GM12878 (cell line): ENCODE data around the gene CTAGE6. TPM values are rescaled to one million over a fixed set of nuclear protein-coding genes. Genes with fewer than 3 reads are reported as not detected.

Experiments used
- ATAC-seq: fragments of 200-7000 bp; cut with Tn5 transposase; 3 replicates; pipeline ENCODE4 v1.9.1; 2020; ENCODE audit warnings: mild to moderate bottlenecking, moderate library complexity
- BruUV-seq: library from RNA; stranded (reverse); fragments of 400-500 nt; replicated peaks from 2 replicates; lab custom pipeline; 2021; lab: Mats Ljungman, UMichigan
- CTCF ChIA-PET: fragments of 300-600 bp; sonication (Branson Sonifier 250); formaldehyde crosslinking; extraction: SDS; loops from one replicate; lab custom pipeline; 2021; ENCODE audit warnings: inconsistent platforms; lab: Yijun Ruan, JAX
- POLR2A ChIA-PET: fragments of 350-600 bp; formaldehyde crosslinking; extraction: SDS; loops from one replicate; lab custom pipeline; 2021; ENCODE audit warnings: inconsistent platforms; lab: Charles Lee
- RAD21 ChIA-PET: fragments of 300-600 bp; sonication (Branson Sonifier 250); formaldehyde crosslinking; loops from one replicate; lab custom pipeline; 2023; ENCODE audit warnings: antibody characterized with exemption; ENCODE audit not compliant: unreplicated experiment; lab: Charles Lee
- SMC1A ChIA-PET: fragments of 300-600 bp; sonication (Branson Sonifier 250); formaldehyde crosslinking; loops from one replicate; lab custom pipeline; 2023; ENCODE audit not compliant: unreplicated experiment, uncharacterized antibody; lab: Charles Lee
- DNase-seq: peaks from one replicate; pipeline ENCODE4 v3.0.0-alpha.2; 2011; ENCODE audit warnings: low read depth, low spot score
- FAIRE-seq: peaks from 3 replicates; lab custom pipeline; 2011; peaks lifted over from hg19 to GRCh38; lab: Jason Lieb, UNC
- H2AFZ ChIP-seq: 2 replicates; pipeline ENCODE4 v1.6.0; 2011; ENCODE audit warnings: low read depth, low read length, control low read depth; ENCODE audit not compliant: control insufficient read depth
- H3K27ac ChIP-seq: 2 replicates; pipeline ENCODE4 v1.5.1; 2011; ENCODE audit warnings: control low read depth; ENCODE audit not compliant: control insufficient read depth, insufficient read depth
- H3K27me3 ChIP-seq, 2 experiments: replicated peaks in 1 of 2; 2 replicates each; pipeline versions ENCODE4 v1.6.0 to v1.6.1; 2011; ENCODE audit warnings: low read length in 1 of 2; ENCODE audit not compliant: control insufficient read depth in 2 of 2, insufficient read depth in 2 of 2
- H3K36me3 ChIP-seq, 2 experiments: 2 replicates each; pipeline ENCODE4 v1.5.1; 2011; ENCODE audit warnings: low read length in 1 of 2; ENCODE audit not compliant: control insufficient read depth in 2 of 2, insufficient read depth in 2 of 2
- H3K4me1 ChIP-seq: 2 replicates; pipeline ENCODE4 v1.6.1; 2011; ENCODE audit warnings: mild to moderate bottlenecking, low read length, moderate library complexity, mixed read lengths; ENCODE audit not compliant: control insufficient read depth, insufficient read depth
- H3K4me2 ChIP-seq: 2 replicates; pipeline ENCODE4 v1.6.0; 2011; ENCODE audit warnings: control low read depth; ENCODE audit not compliant: control insufficient read depth, insufficient read depth
- H3K4me3 ChIP-seq: fragments of 200-600 bp; sonication (generic); 2 replicates; pipeline ENCODE4 v1.5.1; 2016
- H3K79me2 ChIP-seq: 2 replicates; pipeline ENCODE4 v1.6.0; 2011; ENCODE audit warnings: low read length; ENCODE audit not compliant: control insufficient read depth, insufficient read depth
- H3K9ac ChIP-seq: 2 replicates; pipeline ENCODE4 v1.8.0; 2011; ENCODE audit warnings: low read length, control low read depth, mixed read lengths; ENCODE audit not compliant: control insufficient read depth, insufficient read depth
- H3K9me3 ChIP-seq: replicated peaks from 3 replicates; pipeline ENCODE4 v1.5.1; 2011; ENCODE audit warnings: mild to moderate bottlenecking, low read length; ENCODE audit not compliant: control insufficient read depth, insufficient read depth
- H4K20me1 ChIP-seq: 2 replicates; pipeline ENCODE4 v1.6.0; 2011; ENCODE audit not compliant: control insufficient read depth, insufficient read depth
- BACH1 ChIP-seq: fragments of 450-650 bp; IDR thresholded peaks from 2 replicates; pipeline ENCODE4 v1.6.1; 2017; ENCODE audit warnings: mild to moderate bottlenecking, borderline replicate concordance
- BMI1 ChIP-seq: fragments of 450-650 bp; IDR thresholded peaks from 2 replicates; pipeline ENCODE4 v1.6.1; 2016; ENCODE audit warnings: mild to moderate bottlenecking, moderate library complexity, borderline replicate concordance
- CEBPB ChIP-seq, 2 experiments: fragments of 150-350 bp in 1 of 2; IDR thresholded peaks; 2 replicates each; pipeline ENCODE4 v1.6.1; 2012 to 2014; ENCODE audit warnings: low read depth in 2 of 2, low read length in 2 of 2, borderline replicate concordance in 1 of 2, inconsistent platforms in 1 of 2
- DPF2 ChIP-seq: fragments of 450-650 bp; IDR thresholded peaks from 2 replicates; pipeline ENCODE4 v1.6.1; 2017; ENCODE audit warnings: mild to moderate bottlenecking
- E4F1 ChIP-seq: fragments of 450-650 bp; IDR thresholded peaks from 2 replicates; pipeline ENCODE4 v1.6.1; 2018; ENCODE audit warnings: borderline replicate concordance, mild to moderate bottlenecking; ENCODE audit not compliant: partially characterized antibody
- IRF3 ChIP-seq: fragments of 450-650 bp; IDR thresholded peaks from 2 replicates; pipeline ENCODE4 v1.6.1; 2014; ENCODE audit warnings: mild to moderate bottlenecking
- KDM1A ChIP-seq: fragments of 200-600 bp; sonication (generic); IDR thresholded peaks from 2 replicates; pipeline ENCODE4 v1.6.1; 2016; ENCODE audit warnings: borderline replicate concordance
- LARP7 ChIP-seq: fragments of 450-650 bp; IDR thresholded peaks from 2 replicates; pipeline ENCODE4 v1.6.1; 2017; ENCODE audit warnings: mild to moderate bottlenecking
- MTA2 ChIP-seq: fragments of 450-650 bp; IDR thresholded peaks from 2 replicates; pipeline ENCODE4 v1.6.1; 2016; ENCODE audit warnings: low read depth, mild to moderate bottlenecking, moderate library complexity
- NFXL1 ChIP-seq: fragments of 450-650 bp; IDR thresholded peaks from 2 replicates; pipeline ENCODE4 v1.6.1; 2017; ENCODE audit warnings: antibody characterized with exemption, mild to moderate bottlenecking, borderline replicate concordance
- POLR2AphosphoS5 ChIP-seq: IDR thresholded peaks from 2 replicates; pipeline ENCODE4 v1.6.1; 2011; ENCODE audit warnings: mild to moderate bottlenecking, low read length, inconsistent platforms
- REST ChIP-seq: IDR thresholded peaks from 2 replicates; pipeline ENCODE4 v1.6.1; 2012; ENCODE audit warnings: mild to moderate bottlenecking, low read depth, low read length
- SMAD1 ChIP-seq: fragments of 450-650 bp; IDR thresholded peaks from 2 replicates; pipeline ENCODE4 v1.6.1; 2018; ENCODE audit warnings: mild to moderate bottlenecking, low read depth; ENCODE audit not compliant: partially characterized antibody
- TAF1 ChIP-seq: IDR thresholded peaks from 2 replicates; pipeline ENCODE4 v1.6.1; 2011; ENCODE audit warnings: mild to moderate bottlenecking, low read depth, low read length, borderline replicate concordance
- YY1 ChIP-seq: IDR thresholded peaks from 2 replicates; pipeline ENCODE4 v1.6.1; 2011; ENCODE audit warnings: low read depth, mild to moderate bottlenecking, low read length
- ZBED1 ChIP-seq: IDR thresholded peaks from 2 replicates; pipeline ENCODE4 v1.6.1; 2016; ENCODE audit warnings: borderline replicate concordance
- WGBS: methylation state at CpG from one replicate; pipeline ENCODE4 v1.1.6; 2016; ENCODE audit warnings: low lambda C conversion rate; ENCODE audit not compliant: insufficient replicate concordance, insufficient coverage; ENCODE audit errors: missing lambda C conversion rate; 5-methylcytosine and 5-hydroxymethylcytosine counted together
- in situ Hi-C: fragments of 300-500 bp; cut with MboI; formaldehyde crosslinking; loops from 9 replicates; pipeline ENCODE4 v1.14.3; 2018; ENCODE audit warnings: mixed read lengths
- intact Hi-C: fragments of 100-400 bp; cut with micrococcal nuclease; formaldehyde crosslinking; loops from one replicate; pipeline ENCODE4 v1.14.2; 2022; ENCODE audit not compliant: unreplicated experiment
- polyA plus RNA-seq, 11 experiments: library from polyadenylated mRNA; depleted of rRNA in 4 of 11; unstranded in 6 of 11; stranded (reverse) in 5 of 11; fragments of >200 nt; fragmentation: Nextera tagmentation in 4 of 11; fragmentation: Illumina TruSeq in 1 of 11; extraction: Ambion mirVana in 4 of 11; extraction: Trizol in 1 of 11; gene quantifications; 1 replicate in 1 of 11; 2 replicates in 10 of 11; pipeline versions ENCODE4 v1.2.1 to v1.2.3, GENCODE V29; 2011 to 2016; ENCODE audit warnings: inconsistent platforms in 2 of 11, missing spikeins in 2 of 11, low read depth in 1 of 11
- total RNA-seq, 4 experiments: library from RNA; depleted of rRNA in 3 of 4; stranded (reverse); fragments of >200 nt in 3 of 4; fragmentation: Illumina TruSeq in 1 of 4; extraction: Trizol in 1 of 4; gene quantifications; 2 replicates each; pipeline versions ENCODE4 v1.2.1 to v1.2.3, GENCODE V29; 2013 to 2021

The CTAGE6 gene
- total and polyA plus RNA-seq, 10 of the 15 experiments (the other 5 are each of a cell fraction or from before 2014, with no cell fraction given), result 0.12 TPM; not detected in 9

- Histone ChIP-seq H3K9ac (no peak overlapping the region), H2AFZ (no peak overlapping the region), H3K4me2 (no peak overlapping the region), H3K4me3 (no peak overlapping the region), H3K4me1 (no peaks in the 10 kb centered on the region), H4K20me1 (no peaks in the 10 kb centered on the region), H3K27me3 (no peaks in the 10 kb centered on the region), H3K79me2 (no peaks in the 10 kb centered on the region), H3K27ac (no peak overlapping the region), H3K36me3 (no peaks in the 10 kb centered on the region), H3K9me3 (no peaks in the 10 kb centered on the region)
- no peak for FAIRE-seq
- in situ Hi-C loops (no loop called here), intact Hi-C loops (no loop called here)
- DNase-seq, result no peak
- TF ChIP-seq BACH1 (no peak), LARP7 (no peak), REST (no peak), ZBED1 (no peak), E4F1 (no peak), MTA2 (no peak), TAF1 (no peak), DPF2 (no peak), SMAD1 (no peak), POLR2AphosphoS5 (no peak), BMI1 (no peak), YY1 (no peak), CEBPB (IDR thresholded peaks at IDR 0.05; ENCODE audit: borderline replicate concordance in 1 of 2, low read depth in 2 of 2, low read length in 2 of 2) (no peak), IRF3 (no peak), KDM1A (no peak), NFXL1 (no peak)
- no peak for ATAC-seq
- ChIA-PET SMC1A (interaction anchor here (0.7 kb wide), 1 partner anchor 245 kb away, joined by 3 read pairs; no protein-coding TSS in a partner anchor), CTCF (interaction anchor here (0.9 to 2.6 kb wide), 4 partner anchors 159 to 394 kb away, joined by 3 to 10 read pairs (median 4); partner anchors contain the start of gene TCAF1), POLR2A (interaction anchor here (1.0 kb wide), 1 partner anchor 446 kb away, joined by 3 read pairs; the partner anchor contains the start of gene CASP2), RAD21 (interaction anchor here (1.7 kb wide), 1 partner anchor 243 kb away, joined by 6 read pairs; no protein-coding TSS in a partner anchor)
- 65% methylated on average over 5 of the region's 5 CpGs for WGBS
- BruUV-seq, result no TSS peak
These were observed 23.6 kb downstream of the CTAGE6 start for GRCh38 chr7:143733876-143734275.
